Pancreas (tissue), 10 donors: ENCODE measurements around the gene ABITRAM. TPM values are rescaled to one million over a fixed set of nuclear protein-coding genes. Genes with fewer than 3 reads are reported as not detected.

ENCODE experiments used
- ATAC-seq, 4 donors: fragments of 200-7000 bp; cut with Tn5 transposase; one replicate each; pipeline versions ENCODE4 v1.8.0 to v1.9.1; 2020; ENCODE audit warnings: mild to moderate bottlenecking in 4 of 4, moderate library complexity in 4 of 4
- DNase-seq, 6 donors: peaks; one replicate each; pipeline ENCODE4 v3.0.0-alpha.2; 2020
- FAIRE-seq: peaks from 2 replicates; lab custom pipeline; 2012; peaks lifted over from hg19 to GRCh38; lab: Jason Lieb, UNC
- H3K27ac ChIP-seq, 4 donors: fragments of 200-600 bp; sonication (generic); 1 replicate in 3 of 4; 2 replicates in 1 of 4; pipeline versions ENCODE4 v1.5.0 to v1.8.0; 2020
- H3K27me3 ChIP-seq, 4 donors: fragments of 200-600 bp; one replicate each; pipeline ENCODE4 v1.8.0; 2021
- H3K36me3 ChIP-seq, 3 donors: fragments of 200-600 bp; sonication (generic) in 1 of 3; one replicate each; pipeline versions ENCODE4 v1.5.0 to v1.8.0; 2020 to 2021
- H3K4me1 ChIP-seq, 3 donors: fragments of 200-600 bp; one replicate each; pipeline ENCODE4 v1.8.0; 2021
- H3K4me3 ChIP-seq, 4 donors: fragments of 200-600 bp; sonication (generic) in 2 of 4; one replicate each; pipeline versions ENCODE4 v1.5.0 to v1.8.0; 2020 to 2021
- H3K9me3 ChIP-seq, 4 donors: fragments of 200-600 bp; one replicate each; pipeline ENCODE4 v1.8.0; 2021
- WGBS, 2 donors: extraction: QIAGEN DNeasy Blood & Tissue Kit; methylation state at CpG; one replicate each; pipeline ENCODE4 v1.1.7; 2013; 5-methylcytosine and 5-hydroxymethylcytosine counted together
- intact Hi-C, 3 donors: fragments of 100-400 bp; cut with DNase I; formaldehyde crosslinking; loops; one replicate each; pipeline versions ENCODE4 v1.11.1 to v1.14.2; 2022
- polyA plus RNA-seq, 2 donors: library from polyadenylated mRNA; stranded (reverse); fragments of 200-250 nt; gene quantifications; one replicate each; pipeline ENCODE4 v1.2.3, GENCODE V29; 2013
- total RNA-seq, 6 donors: library from RNA; stranded (reverse); fragmentation: NEBNext Ultra II Directional in 4 of 6; extraction: Animal tissue kit (Norgen Biotek cat#: 25700) in 4 of 6; gene quantifications; one replicate each; pipeline versions ENCODE4 v1.2.1 to v1.2.4, GENCODE V29; 2021 to 2023
- TF ChIP-seq, protein P1 (sequence below), 4 donors: fragments of 200-600 bp; sonication (generic) in 3 of 4; IDR thresholded peaks; one replicate each; pipeline versions ENCODE4 v1.5.0 to v1.8.0; 2021; ENCODE audit warnings: antibody characterized with exemption in 4 of 4
- donor health status: healthy with polysubstance abuse.
- donor health status: DM: no; HTN: no; CAD: no; lungs with moderate emphysema.
- donor health status: DM: no; HTN: no; CAD: no.
- donor health status: control.
- donor health status: control.
- donor health status: Bipolar disorder and iron deficiency.
- donor health status: DM: yes; HTN: yes; CAD: no.
- donor health status: DM: no; HTN: no; CAD: no.
- donor health status: DM: no; HTN: no; CAD: no.
- donor health status: DM: yes; HTN: yes; CAD: no.

Gene ABITRAM
- total and polyA plus RNA-seq, 8 donors: 5.7 to 8.1 (median 7.3) TPM

DNA sequence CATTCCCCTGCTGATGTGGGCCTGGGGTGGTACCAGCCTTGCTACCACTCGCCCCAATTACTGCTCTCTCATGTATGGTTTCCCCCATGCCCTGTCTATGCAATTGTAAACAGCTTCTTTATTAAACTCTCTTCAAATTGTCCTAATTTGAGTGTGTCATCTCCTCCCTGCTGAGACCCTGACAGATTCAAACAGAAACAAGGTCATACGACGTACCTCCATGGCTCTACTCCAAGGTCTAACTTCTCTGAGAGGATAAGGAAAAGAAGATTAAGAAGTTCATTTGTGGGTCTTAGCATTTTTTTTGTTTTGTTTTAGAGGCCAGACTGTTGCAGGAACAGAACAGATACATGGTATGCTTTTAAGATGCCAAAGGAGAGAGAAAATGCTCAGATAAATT is 38.0 kb downstream of the ABITRAM start:
- no peak for FAIRE-seq
- no peak overlapping the region for H3K27ac ChIP-seq

DNA sequence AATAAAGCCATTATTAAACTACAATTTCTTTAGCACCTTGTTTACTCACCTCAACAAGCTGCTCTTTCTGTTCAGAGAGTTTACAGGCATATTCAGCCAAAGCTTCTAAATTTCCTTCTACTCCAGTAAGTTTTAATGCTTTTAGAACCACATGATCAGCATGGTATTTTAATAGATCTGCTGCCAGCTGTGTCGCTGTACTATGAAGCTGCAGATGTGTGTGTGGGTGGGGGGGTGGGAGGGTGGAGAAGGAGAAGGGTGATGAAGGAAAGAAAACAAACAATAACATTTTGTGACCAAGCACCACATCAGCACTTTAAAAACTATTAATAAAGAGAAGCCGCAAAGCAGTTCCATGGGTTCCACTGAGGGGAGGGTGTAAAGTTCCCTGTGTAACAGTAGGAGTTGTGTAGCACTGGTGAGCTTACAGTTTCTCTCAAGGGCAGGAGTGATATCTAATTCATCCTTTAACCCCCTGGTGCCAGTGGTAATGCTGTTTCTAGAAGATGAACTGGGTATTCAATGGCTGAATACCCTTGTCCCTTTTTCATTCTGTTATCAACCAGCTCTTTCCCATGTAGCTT is 38.5 kb downstream of the ABITRAM start:
- Histone ChIP-seq H3K27me3 (no peaks in the 10 kb centered on the region), H3K4me3 (no peak overlapping the region), H3K27ac (no peak overlapping the region), H3K36me3 (no peaks in the 10 kb centered on the region), H3K4me1 (peaks cover 6 to 9% (median 7%) of the 10 kb centered on the region in 3 donors), H3K9me3 (no peaks in the 10 kb centered on the region)
- FAIRE-seq: no peak
- 47 to 67% methylated on average over 2 of the region's 2 CpGs for WGBS, 2 donors
- TF ChIP-seq, protein P1, sequence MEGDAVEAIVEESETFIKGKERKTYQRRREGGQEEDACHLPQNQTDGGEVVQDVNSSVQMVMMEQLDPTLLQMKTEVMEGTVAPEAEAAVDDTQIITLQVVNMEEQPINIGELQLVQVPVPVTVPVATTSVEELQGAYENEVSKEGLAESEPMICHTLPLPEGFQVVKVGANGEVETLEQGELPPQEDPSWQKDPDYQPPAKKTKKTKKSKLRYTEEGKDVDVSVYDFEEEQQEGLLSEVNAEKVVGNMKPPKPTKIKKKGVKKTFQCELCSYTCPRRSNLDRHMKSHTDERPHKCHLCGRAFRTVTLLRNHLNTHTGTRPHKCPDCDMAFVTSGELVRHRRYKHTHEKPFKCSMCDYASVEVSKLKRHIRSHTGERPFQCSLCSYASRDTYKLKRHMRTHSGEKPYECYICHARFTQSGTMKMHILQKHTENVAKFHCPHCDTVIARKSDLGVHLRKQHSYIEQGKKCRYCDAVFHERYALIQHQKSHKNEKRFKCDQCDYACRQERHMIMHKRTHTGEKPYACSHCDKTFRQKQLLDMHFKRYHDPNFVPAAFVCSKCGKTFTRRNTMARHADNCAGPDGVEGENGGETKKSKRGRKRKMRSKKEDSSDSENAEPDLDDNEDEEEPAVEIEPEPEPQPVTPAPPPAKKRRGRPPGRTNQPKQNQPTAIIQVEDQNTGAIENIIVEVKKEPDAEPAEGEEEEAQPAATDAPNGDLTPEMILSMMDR (IDR thresholded peaks at IDR 0.05): no peak
- DNase-seq: no peak
- intact Hi-C loops: no loop called here
- ATAC-seq: no peak

More for the DNA sequence above, 38.0 kb downstream of the ABITRAM start:
- Histone ChIP-seq H3K4me3 (no peak overlapping the region), H3K36me3 (no peaks in the 10 kb centered on the region), H3K27me3 (no peaks in the 10 kb centered on the region), H3K4me1 (peaks cover 6 to 9% (median 7%) of the 10 kb centered on the region in 3 donors), H3K9me3 (no peaks in the 10 kb centered on the region)
- ATAC-seq (no peak), DNase-seq (no peak)
- WGBS, 2 donors: 51 to 67% methylated on average over 3 of the region's 3 CpGs
- intact Hi-C loops: no loop called here
- TF ChIP-seq, protein P1 (IDR thresholded peaks at IDR 0.05): no peak

DNA sequence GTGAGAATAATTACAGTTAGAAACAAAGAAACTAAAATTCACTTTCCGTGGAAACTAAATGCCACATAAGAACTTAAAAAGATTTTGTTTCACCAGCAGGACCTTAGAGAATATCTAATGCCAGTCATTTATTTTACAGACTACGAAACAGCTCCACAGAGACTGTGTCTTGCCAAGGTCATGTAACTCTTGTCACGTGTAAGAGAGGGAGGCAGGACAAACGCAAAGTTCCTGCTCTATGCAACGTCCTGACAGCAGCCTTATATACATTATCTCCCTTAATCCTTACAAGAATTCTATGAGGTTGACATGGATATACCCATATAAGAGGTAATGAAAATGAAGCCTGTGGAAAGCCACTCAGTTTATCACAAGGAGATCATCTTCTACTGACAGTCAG is 39.7 kb downstream of the ABITRAM start:
- Histone ChIP-seq H3K36me3 (peaks cover 0 to 4% (median 0%) of the 10 kb centered on the region in 3 donors), H3K4me3 (no peak overlapping the region), H3K27ac (no peak overlapping the region), H3K9me3 (no peaks in the 10 kb centered on the region), H3K27me3 (no peaks in the 10 kb centered on the region), H3K4me1 (peaks cover 6 to 9% (median 7%) of the 10 kb centered on the region in 3 donors)
- TF ChIP-seq, protein P1 (IDR thresholded peaks at IDR 0.05): no peak
- FAIRE-seq: no peak
- ATAC-seq: peak; percentile 63 to 85 (median 72)
- 8 to 9% methylated on average over 5 of the region's 5 CpGs for WGBS, 2 donors
- intact Hi-C loops: no loop called here
- no peak for DNase-seq

DNA sequence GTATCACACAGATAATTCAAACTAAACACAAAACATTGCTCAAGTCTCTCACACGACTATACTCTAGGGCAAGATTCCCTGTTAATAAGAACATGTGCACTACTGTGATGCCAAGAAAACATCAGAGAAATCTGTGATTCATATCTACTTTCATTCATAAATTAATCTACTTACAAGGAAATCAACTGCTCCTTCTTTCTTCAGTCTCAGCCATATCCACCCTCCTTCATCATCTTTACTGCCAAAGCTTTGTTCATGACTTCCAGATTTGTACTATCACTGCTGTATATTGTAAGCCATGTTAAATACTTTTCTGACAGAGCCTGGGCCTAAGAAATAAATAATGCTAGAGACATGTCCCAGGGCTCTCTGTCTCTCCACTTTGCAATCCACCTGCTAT is 44.0 kb downstream of the ABITRAM start:
- DNase-seq (no peak), ATAC-seq (no peak), FAIRE-seq (no peak)
- Histone ChIP-seq H3K9me3 (no peaks in the 10 kb centered on the region), H3K27me3 (no peaks in the 10 kb centered on the region), H3K4me3 (no peak overlapping the region), H3K27ac (no peak overlapping the region), H3K36me3 (peaks cover 0 to 4% (median 0%) of the 10 kb centered on the region in 3 donors), H3K4me1 (peaks cover 6 to 7% (median 7%) of the 10 kb centered on the region in 3 donors)
- WGBS, 2 donors: 22 to 34% methylated on average over 1 of the region's 1 CpG
- TF ChIP-seq, protein P1 (IDR thresholded peaks at IDR 0.05): no peak
- intact Hi-C loops: no loop called here

DNA sequence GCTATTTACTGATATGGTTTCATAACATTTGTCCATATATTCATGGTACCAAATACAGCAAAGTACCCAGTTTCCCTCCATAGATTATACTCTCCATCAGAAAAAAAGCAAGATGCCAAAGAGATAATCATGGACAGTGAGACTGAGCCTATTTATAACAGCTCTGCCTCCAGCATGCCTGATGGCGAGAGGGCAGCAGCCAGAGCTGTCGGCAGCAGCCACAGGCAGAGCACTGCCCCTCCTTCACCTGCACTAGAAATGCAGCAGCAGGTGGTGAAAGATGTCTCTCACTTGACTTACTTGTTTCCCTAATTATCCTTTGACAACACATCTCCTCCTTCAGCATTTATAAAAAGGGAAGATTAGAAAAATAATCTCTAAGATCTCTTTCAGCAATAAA is 46.7 kb downstream of the ABITRAM start:
- intact Hi-C loops: no loop called here
- H3K4me3 ChIP-seq: no peak overlapping the region
- no peaks in the 10 kb centered on the region for H3K27me3 ChIP-seq
- peaks cover 0 to 4% (median 0%) of the 10 kb centered on the region in 3 donors for H3K36me3 ChIP-seq
- TF ChIP-seq, protein P1 (IDR thresholded peaks at IDR 0.05): no peak
- no peak overlapping the region for H3K27ac ChIP-seq
- DNase-seq: no peak
- 94 to 98% methylated on average over 2 of the region's 2 CpGs for WGBS, 2 donors
- FAIRE-seq: no peak
- no peaks in the 10 kb centered on the region for H3K4me1 ChIP-seq
- ATAC-seq: no peak
- H3K9me3 ChIP-seq: no peaks in the 10 kb centered on the region
